ENCODE results near the gene COL10A1. TPM values are rescaled to one million over a fixed set of nuclear protein-coding genes. Genes with fewer than 3 reads are reported as not detected.

COL10A1 gene
- total RNA-seq, 1 donor from 2014 or later, result not detected

- no peak overlapping the region for H3K4me3 ChIP-seq (ENCODE audit: low read depth, low read length)
These were observed 55.8 kb downstream of the COL10A1 start for GRCh38 chr6:116070101-116070500.

More at GRCh38 chr6:116070101-116070500, 55.8 kb downstream of the COL10A1 start:
- Histone ChIP-seq H3K27me3 (ENCODE audit: control insufficient read depth, insufficient read depth, low read length) (no peaks in the 10 kb centered on the region), H3K36me3 (ENCODE audit: control insufficient read depth, insufficient read depth, low read length) (no peaks in the 10 kb centered on the region)
- TF ChIP-seq CTCF (IDR thresholded peaks at IDR 0.05; ENCODE audit: insufficient read depth, low read length, poor library complexity, severe bottlenecking), result no peak
- no peak for DNase-seq (ENCODE audit: low read depth)

Other genes with a start within 250 kb of the COL10A1 start
- 2.9 and 3.1 TPM in 2 replicates for gene FRK, start 65.2 kb downstream of the COL10A1 start, total RNA-seq
- 7.3 and 19.3 TPM in 2 replicates for gene NT5DC1, start 25.3 kb downstream of the COL10A1 start, total RNA-seq
- 13.5 and 14.3 TPM in 2 replicates for gene TSPYL4, start 127.9 kb upstream of the COL10A1 start, total RNA-seq
- gene TSPYL1, start 153.8 kb upstream of the COL10A1 start, total RNA-seq, result 68.3 and 73.5 TPM in 2 replicates
- gene DSE, start 244.8 kb upstream of the COL10A1 start, total RNA-seq, result 46.3 and 48.8 TPM in 2 replicates

All from kidney epithelial cell (primary cell).